ENCODE data around the gene OR9I1. TPM values are rescaled to one million over a fixed set of nuclear protein-coding genes. Genes with fewer than 3 reads are reported as not detected.

OR9I1 gene
- total and polyA plus RNA-seq, 2 of the 4 experiments (the other 2 are of a cell fraction) = not detected

- H3K9ac ChIP-seq (ENCODE audit: low read depth, low read length) = no peak overlapping the region
- no peaks in the 10 kb centered on the region for H3K36me3 ChIP-seq (ENCODE audit: control insufficient read depth, insufficient read depth, low read length)
- DNase-seq (no peak), ATAC-seq (ENCODE audit: low read depth) (no peak)
- no peak overlapping the region for H3K4me3 ChIP-seq (ENCODE audit: insufficient read depth, low read depth, low read length)
- CTCF ChIA-PET = no interaction called here
- H4K5ac ChIP-seq (ENCODE audit: low read depth, low read length) = no peak overlapping the region
- no peak overlapping the region for H3K14ac ChIP-seq (replicated peaks; ENCODE audit: low read depth, low read length)
- H3K56ac ChIP-seq (ENCODE audit: extremely low read depth, insufficient read depth, low read length) = no peak overlapping the region
- no peak for TF ChIP-seq NFE2L2 (IDR thresholded peaks at IDR 0.05; ENCODE audit: low read depth, low read length)
- no peak for TF ChIP-seq FOS (IDR thresholded peaks at IDR 0.05; ENCODE audit: low read depth, low read length)
- no peak for TF ChIP-seq SMC3 (IDR thresholded peaks at IDR 0.05; ENCODE audit: low read depth, low read length)
- no peak for TF ChIP-seq ELK1 (IDR thresholded peaks at IDR 0.05; ENCODE audit: borderline replicate concordance, low read depth, low read length)
- TF ChIP-seq BHLHE40 (IDR thresholded peaks at IDR 0.05; ENCODE audit: low read depth, low read length) = no peak
- no peak for TF ChIP-seq RAD21 (IDR thresholded peaks at IDR 0.05; ENCODE audit: low read length)
- TF ChIP-seq RFX5 (IDR thresholded peaks at IDR 0.05; ENCODE audit: low read depth, low read length) = no peak
- no peak for TF ChIP-seq CEBPB (IDR thresholded peaks at IDR 0.05; ENCODE audit: low read depth, low read length)
- no peak for TF ChIP-seq POLR2A (IDR thresholded peaks at IDR 0.05; ENCODE audit: low read depth, low read length)
- H3K4ac ChIP-seq (ENCODE audit: low read depth, low read length) = no peak overlapping the region
- dilution Hi-C loops (cut with HindIII; ENCODE audit: low sequenced_read_pairs, unreplicated experiment) (no loop called here), in situ Hi-C loops (cut with MboI; ENCODE audit: low sequenced_read_pairs) (no loop called here), intact Hi-C loops (cut with micrococcal nuclease) (loop anchor here (10.0 kb wide), 1 partner anchor 326 kb away; no protein-coding TSS in a partner anchor)
- H3K4me1 ChIP-seq (ENCODE audit: control insufficient read depth, insufficient read depth, low read length) = no peaks in the 10 kb centered on the region; the same call in 1 of the 2 replicates
- H2BK20ac ChIP-seq (ENCODE audit: low read depth, low read length) = no peak overlapping the region
- no TSS peak for BruUV-seq (replicated peaks)
- H3K27ac ChIP-seq (ENCODE audit: insufficient read depth, low read length) = no peak overlapping the region
- no peak overlapping the region for H2AFZ ChIP-seq (replicated peaks; ENCODE audit: low read length, poor library complexity)
- H3K79me1 ChIP-seq (ENCODE audit: low read depth in 1 of 2, low read length in 2 of 2) = no peaks in the 10 kb centered on the region
- no peak overlapping the region for H2BK5ac ChIP-seq (ENCODE audit: low read depth, low read length, poor library complexity, severe bottlenecking)
- H3K23ac ChIP-seq (ENCODE audit: low read depth, low read length) = no peak overlapping the region
- no peak overlapping the region for H3K4me2 ChIP-seq (ENCODE audit: low read depth, low read length)
- POLR2A ChIA-PET (ENCODE audit: unreplicated experiment) = interaction anchor here (0.7 kb wide), 1 partner anchor 38 kb away, joined by 10 read pairs; no protein-coding TSS in a partner anchor
- H3K18ac ChIP-seq (ENCODE audit: low read depth, low read length) = no peak overlapping the region
- H4K8ac ChIP-seq (ENCODE audit: low read depth in 2 of 2, low read length in 2 of 2) = no peak overlapping the region
- H2AK9ac ChIP-seq (replicated peaks; ENCODE audit: low read depth, low read length, poor library complexity) = no peak overlapping the region
- H3K9me3 ChIP-seq (ENCODE audit: control insufficient read depth, insufficient read depth, low read length) = no peaks in the 10 kb centered on the region
- peaks cover 4% of the 10 kb centered on the region; the same call in 1 of the 2 replicates for H3K9me1 ChIP-seq (ENCODE audit: insufficient read depth, low read length)
- H4K20me1 ChIP-seq (ENCODE audit: insufficient read depth, low read length) = no peaks in the 10 kb centered on the region
- no peak overlapping the region for H2AK5ac ChIP-seq (ENCODE audit: low read depth, low read length)
- H4K91ac ChIP-seq (ENCODE audit: insufficient read depth, low read depth, low read length) = no peak overlapping the region
- no peaks in the 10 kb centered on the region for H3K27me3 ChIP-seq (ENCODE audit: control insufficient read depth, insufficient read depth, low read length)
- H2BK120ac ChIP-seq (ENCODE audit: low read depth, low read length) = no peak overlapping the region
- 30% methylated on average over 2 of the region's 6 CpGs; no CpG with 5 or more reads in 1 of the 2 experiments for WGBS, 2 experiments (ENCODE audit: extremely low coverage in 2 of 2, insufficient read length in 1 of 2)
- no peak overlapping the region for H2BK15ac ChIP-seq (ENCODE audit: low read depth, low read length)
These were observed 56.7 kb downstream of the OR9I1 start for GRCh38 chr11:58068655-58069054.

All from IMR-90 (cell line).